Keratinocyte (primary cell): ENCODE data around the gene ARL13B. TPM values are rescaled to one million over a fixed set of nuclear protein-coding genes. Genes with fewer than 3 reads are reported as not detected.
A peak's percentile ranks its signal among the peaks of the same experiment; 100 is the strongest.

Source experiments
- DNase-seq: peaks from one replicate; pipeline ENCODE4 v3.0.0-alpha.2; 2011; ENCODE audit warnings: low read depth, missing footprints, low spot score
- FAIRE-seq: peaks from 2 replicates; lab custom pipeline; 2011; peaks lifted over from hg19 to GRCh38; lab: Jason Lieb, UNC
- H2AFZ ChIP-seq: 2 replicates; pipeline ENCODE4 v1.6.0; 2012; ENCODE audit warnings: low read length, control low read depth, inconsistent platforms; ENCODE audit not compliant: control insufficient read depth
- H3K27ac ChIP-seq: 2 replicates; pipeline ENCODE4 v1.5.1; 2011; ENCODE audit warnings: low read length; ENCODE audit not compliant: control insufficient read depth, insufficient read depth
- H3K27me3 ChIP-seq: 3 replicates; pipeline ENCODE4 v1.6.0; 2011; ENCODE audit warnings: low read length; ENCODE audit not compliant: control insufficient read depth, insufficient read depth; ENCODE audit errors: extremely low read depth
- H3K36me3 ChIP-seq, 2 experiments: 2 replicates in 1 of 2; 3 replicates in 1 of 2; pipeline ENCODE4 v1.5.1; 2011; ENCODE audit warnings: low read length in 2 of 2, mild to moderate bottlenecking in 1 of 2; ENCODE audit not compliant: control insufficient read depth in 2 of 2, insufficient read depth in 2 of 2; ENCODE audit errors: extremely low read depth in 1 of 2
- H3K4me1 ChIP-seq: 3 replicates; pipeline ENCODE4 v1.5.1; 2011; ENCODE audit warnings: low read length; ENCODE audit not compliant: control insufficient read depth, insufficient read depth; ENCODE audit errors: extremely low read depth
- H3K4me2 ChIP-seq: 3 replicates; pipeline ENCODE4 v1.6.0; 2011; ENCODE audit warnings: low read depth, low read length; ENCODE audit not compliant: control insufficient read depth, insufficient read depth; ENCODE audit errors: extremely low read depth
- H3K4me3 ChIP-seq, 3 experiments: fragments of 200-600 bp in 1 of 3; sonication (generic) in 1 of 3; 2 replicates in 2 of 3; 3 replicates in 1 of 3; pipeline ENCODE4 v1.5.1; 2011 to 2016; ENCODE audit warnings: low read length in 3 of 3, mild to moderate bottlenecking in 3 of 3, control low read depth in 2 of 3, inconsistent platforms in 1 of 3, low read depth in 1 of 3, mixed read lengths in 1 of 3, mixed run types in 1 of 3, moderate library complexity in 1 of 3; ENCODE audit not compliant: control insufficient read depth in 2 of 3, insufficient read depth in 2 of 3; ENCODE audit errors: extremely low read depth in 1 of 3
- H3K79me2 ChIP-seq: 2 replicates; pipeline ENCODE4 v1.6.0; 2012; ENCODE audit warnings: low read length; ENCODE audit not compliant: control insufficient read depth, insufficient read depth
- H3K9ac ChIP-seq: 3 replicates; pipeline ENCODE4 v1.6.0; 2011; ENCODE audit warnings: low read length; ENCODE audit not compliant: control insufficient read depth, insufficient read depth; ENCODE audit errors: extremely low read depth
- H3K9me1 ChIP-seq: 3 replicates; pipeline ENCODE4 v1.6.0; 2011; ENCODE audit warnings: low read length; ENCODE audit not compliant: control insufficient read depth, insufficient read depth; ENCODE audit errors: extremely low read depth
- H3K9me3 ChIP-seq: 2 replicates; pipeline ENCODE4 v1.5.1; 2012; ENCODE audit warnings: low read depth, low read length; ENCODE audit not compliant: control insufficient read depth
- H4K20me1 ChIP-seq: 3 replicates; pipeline ENCODE4 v1.6.0; 2011; ENCODE audit warnings: low read length; ENCODE audit not compliant: control insufficient read depth, insufficient read depth; ENCODE audit errors: extremely low read depth
- EZH2 ChIP-seq: IDR thresholded peaks from one replicate; pipeline ENCODE4 v1.6.1; 2012; ENCODE audit warnings: inconsistent platforms, mild to moderate bottlenecking, low read length, moderate library complexity
- dilution Hi-C: fragments of 300-500 bp; cut with MboI; formaldehyde crosslinking; loops from one replicate; pipeline ENCODE4 v1.7.0; 2020; ENCODE audit warnings: low sequenced_read_pairs; ENCODE audit not compliant: extremely low pct_ligation_motif_present
- polyA plus RNA-seq, 5 experiments: library from polyadenylated mRNA; depleted of rRNA in 3 of 5; stranded (reverse) in 3 of 5; stranded (forward) in 1 of 5; unstranded in 1 of 5; fragments of >200 nt; gene quantifications; 1 replicate in 1 of 5; 2 replicates in 3 of 5; 3 replicates in 1 of 5; pipeline versions ENCODE4 v1.2.1 to v1.2.3, GENCODE V29; 2011 to 2012; ENCODE audit warnings: missing spikeins in 2 of 5, low read depth in 1 of 5, low replicate concordance in 1 of 5
- TF ChIP-seq, protein P1 (sequence below), 3 experiments: IDR thresholded peaks in 1 of 3; conservative IDR thresholded peaks in 1 of 3; optimal IDR thresholded peaks in 1 of 3; 2 replicates in 2 of 3; 3 replicates in 1 of 3; pipeline versions ENCODE3 to v1.5.1; 2011; ENCODE audit warnings: low read length in 3 of 3, mild to moderate bottlenecking in 3 of 3, moderate library complexity in 2 of 3, control low read depth in 1 of 3, inconsistent platforms in 1 of 3; ENCODE audit not compliant: insufficient read depth in 2 of 3; ENCODE audit errors: extremely low read depth in 1 of 3

The ARL13B gene
- polyA plus RNA-seq, 1 donor (not counting 4 experiments of a cell fraction or from before 2014, with no cell fraction given), result 6.8 TPM

DNA sequence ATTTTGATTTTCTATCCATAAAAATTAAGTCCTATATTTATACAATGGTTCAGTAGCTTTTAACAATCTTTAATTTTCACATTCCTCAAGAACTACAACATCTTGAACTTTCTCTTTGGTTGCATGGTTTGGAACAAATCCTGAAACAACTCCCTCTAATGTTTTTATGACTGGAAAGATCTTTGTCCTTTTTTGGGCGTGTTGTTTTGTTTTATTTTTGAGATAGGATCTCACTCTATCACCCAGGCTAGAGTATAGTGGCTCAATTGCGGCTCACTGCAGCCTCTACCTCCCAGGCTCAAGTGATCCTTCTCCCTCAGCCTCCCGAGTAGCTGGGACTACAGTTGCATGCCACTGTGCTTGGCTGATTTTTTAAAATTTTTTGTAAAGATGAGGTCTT lies 44.4 kb downstream of the ARL13B start:
- TF ChIP-seq, protein P1, sequence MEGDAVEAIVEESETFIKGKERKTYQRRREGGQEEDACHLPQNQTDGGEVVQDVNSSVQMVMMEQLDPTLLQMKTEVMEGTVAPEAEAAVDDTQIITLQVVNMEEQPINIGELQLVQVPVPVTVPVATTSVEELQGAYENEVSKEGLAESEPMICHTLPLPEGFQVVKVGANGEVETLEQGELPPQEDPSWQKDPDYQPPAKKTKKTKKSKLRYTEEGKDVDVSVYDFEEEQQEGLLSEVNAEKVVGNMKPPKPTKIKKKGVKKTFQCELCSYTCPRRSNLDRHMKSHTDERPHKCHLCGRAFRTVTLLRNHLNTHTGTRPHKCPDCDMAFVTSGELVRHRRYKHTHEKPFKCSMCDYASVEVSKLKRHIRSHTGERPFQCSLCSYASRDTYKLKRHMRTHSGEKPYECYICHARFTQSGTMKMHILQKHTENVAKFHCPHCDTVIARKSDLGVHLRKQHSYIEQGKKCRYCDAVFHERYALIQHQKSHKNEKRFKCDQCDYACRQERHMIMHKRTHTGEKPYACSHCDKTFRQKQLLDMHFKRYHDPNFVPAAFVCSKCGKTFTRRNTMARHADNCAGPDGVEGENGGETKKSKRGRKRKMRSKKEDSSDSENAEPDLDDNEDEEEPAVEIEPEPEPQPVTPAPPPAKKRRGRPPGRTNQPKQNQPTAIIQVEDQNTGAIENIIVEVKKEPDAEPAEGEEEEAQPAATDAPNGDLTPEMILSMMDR (optimal IDR thresholded peaks at IDR 0.05 in 1 of 3, IDR thresholded peaks at IDR 0.05 in 1 of 3, conservative IDR thresholded peaks at IDR 0.05 in 1 of 3; ENCODE audit: extremely low read depth in 1 of 3, insufficient read depth in 2 of 3, low read length in 3 of 3), result no peak
- TF ChIP-seq EZH2, result no peak
- DNase-seq, result no peak
- Histone ChIP-seq H3K27ac (no peak overlapping the region), H4K20me1 (no peaks in the 10 kb centered on the region), H3K4me3 (no peak overlapping the region), H3K4me2 (no peak overlapping the region), H2AFZ (no peak overlapping the region), H3K27me3 (no peaks in the 10 kb centered on the region), H3K9me3 (no peaks in the 10 kb centered on the region), H3K79me2 (no peaks in the 10 kb centered on the region), H3K4me1 (no peaks in the 10 kb centered on the region), H3K36me3 (no peaks in the 10 kb centered on the region), H3K9ac (no peak overlapping the region), H3K9me1 (no peaks in the 10 kb centered on the region)
- dilution Hi-C loops, result no loop called here
- FAIRE-seq, result no peak

GRCh38 chr3:94026623-94027022 lies 46.7 kb downstream of the ARL13B start:
- Histone ChIP-seq H2AFZ (peak overlapping the region; percentile 22), H3K79me2 (no peaks in the 10 kb centered on the region), H3K4me1 (no peaks in the 10 kb centered on the region), H3K9me1 (no peaks in the 10 kb centered on the region), H3K9ac (no peak overlapping the region), H3K9me3 (no peaks in the 10 kb centered on the region), H4K20me1 (no peaks in the 10 kb centered on the region), H3K36me3 (no peaks in the 10 kb centered on the region), H3K4me3 (no peak overlapping the region), H3K27ac (no peak overlapping the region), H3K4me2 (no peak overlapping the region), H3K27me3 (no peaks in the 10 kb centered on the region)
- FAIRE-seq (no peak), DNase-seq (no peak)
- dilution Hi-C loops, result no loop called here
- TF ChIP-seq, protein P1 (optimal IDR thresholded peaks at IDR 0.05 in 1 of 3, IDR thresholded peaks at IDR 0.05 in 1 of 3, conservative IDR thresholded peaks at IDR 0.05 in 1 of 3; ENCODE audit: extremely low read depth in 1 of 3, insufficient read depth in 2 of 3, low read length in 3 of 3), result no peak
- TF ChIP-seq EZH2, result no peak
